HG03064 (cell line): ENCODE results near the gene HDAC11.

Source experiments
- ATAC-seq: cut with Tn5 transposase; IDR thresholded peaks from one replicate; pipeline ENCODE4 v1.9.1; 2021; ENCODE audit warnings: low read depth; ENCODE audit not compliant: unreplicated experiment

Gene HDAC11

GRCh38 chr3:13539671-13540070, 59.6 kb downstream of the HDAC11 start:
- no peak for ATAC-seq

DNA sequence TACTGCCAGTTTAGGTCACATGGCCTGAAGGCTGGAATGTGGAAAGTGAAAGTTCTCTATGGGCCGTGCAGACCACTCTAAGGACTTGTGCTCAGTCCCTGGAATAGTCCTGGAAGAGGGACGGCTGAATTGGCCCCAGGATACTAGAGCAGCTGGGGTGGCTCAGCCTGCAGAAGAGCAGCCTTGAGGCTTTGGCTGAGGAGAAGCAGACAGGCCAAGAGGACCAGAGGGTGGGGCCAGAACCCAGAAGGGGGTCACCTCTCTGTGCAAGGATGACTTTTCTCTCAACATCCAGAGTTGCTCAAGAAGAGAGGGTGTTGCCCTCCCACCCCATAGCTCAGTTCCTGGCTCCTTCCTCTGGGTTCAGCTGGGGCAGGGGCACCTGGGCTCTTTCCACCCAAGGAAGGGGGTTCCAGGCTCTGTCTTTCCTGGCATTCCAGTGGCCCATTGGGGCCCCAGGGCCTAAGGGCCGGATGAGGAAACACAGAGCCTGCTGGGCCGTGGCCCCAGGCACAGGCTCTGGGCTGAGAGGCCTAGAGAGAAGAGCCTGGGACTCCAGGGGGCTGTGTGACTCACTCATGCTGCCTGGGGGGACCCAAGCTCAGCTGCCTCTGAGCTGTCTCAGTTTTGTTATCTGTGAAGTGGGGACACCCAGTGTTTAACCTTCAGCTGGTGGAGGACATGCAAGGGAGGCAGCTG, 60.3 kb downstream of the HDAC11 start:
- ATAC-seq: no peak

- no peak for ATAC-seq
These were observed 61.6 kb downstream of the HDAC11 start for GRCh38 chr3:13541691-13542090.

- ATAC-seq: no peak
These were observed 62.0 kb downstream of the HDAC11 start for GRCh38 chr3:13542142-13542541.

GRCh38 chr3:13543253-13543652, 63.1 kb downstream of the HDAC11 start:
- ATAC-seq: no peak

DNA sequence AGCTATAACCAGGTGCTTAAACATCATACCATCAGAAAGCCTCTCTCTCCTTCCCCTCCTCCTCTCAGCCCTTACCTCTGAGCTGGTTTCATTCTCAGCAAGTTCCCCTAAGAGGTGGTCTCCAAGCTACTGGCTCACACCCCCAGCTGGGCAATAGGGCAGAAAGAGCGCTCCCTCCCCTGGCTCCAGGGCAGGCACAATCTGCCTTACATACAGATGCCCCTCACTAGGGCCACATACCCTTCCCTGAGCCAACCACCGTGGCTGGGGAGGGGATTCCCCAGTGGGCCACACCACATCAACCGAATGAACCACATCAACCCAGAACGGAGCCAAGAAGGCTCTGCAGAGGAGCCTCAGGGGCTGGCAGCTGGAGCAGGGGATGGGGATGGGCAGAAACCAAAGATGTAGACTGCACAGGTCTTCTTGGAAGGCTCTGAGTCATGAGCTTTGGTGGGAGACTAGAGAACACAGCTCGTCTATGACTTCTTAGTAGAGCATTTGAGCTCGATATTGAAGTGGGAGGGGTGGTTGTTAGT, 64.3 kb downstream of the HDAC11 start:
- ATAC-seq: no peak

GRCh38 chr3:13544951-13545651, 65.0 kb downstream of the HDAC11 start:
- ATAC-seq: no peak

DNA sequence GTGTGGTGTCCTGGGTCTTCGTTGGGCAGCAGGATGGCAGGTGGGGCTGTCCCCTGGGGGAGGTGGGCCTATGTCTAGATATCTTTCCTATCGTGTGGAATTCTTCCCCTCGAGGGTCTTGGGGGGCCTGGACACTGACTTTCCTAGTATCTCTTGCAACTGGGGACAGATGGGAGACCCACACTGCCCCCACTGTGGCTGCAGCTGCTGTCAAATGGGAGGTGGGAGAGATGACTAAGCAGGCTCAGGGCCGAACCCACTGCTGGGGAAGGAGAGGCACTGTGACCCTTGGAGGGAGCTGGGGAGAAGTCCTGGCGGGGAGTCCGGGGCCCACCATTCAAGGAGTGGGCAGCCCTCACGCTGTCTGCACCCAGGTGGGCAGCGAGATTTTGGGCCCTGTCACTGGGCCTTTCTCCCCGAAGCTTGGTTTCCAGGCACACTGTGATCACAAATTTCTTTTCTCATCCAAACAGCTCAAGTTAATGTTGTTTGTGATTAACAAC, 65.9 kb downstream of the HDAC11 start:
- ATAC-seq: no peak

GRCh38 chr3:13546667-13547171, 66.6 kb downstream of the HDAC11 start:
- no peak for ATAC-seq

GRCh38 chr3:13547591-13548371, 67.7 kb downstream of the HDAC11 start:
- ATAC-seq: no peak

- no peak for ATAC-seq
These were observed 68.9 kb downstream of the HDAC11 start, which contains the start of gene FBLN2 for GRCh38 chr3:13548696-13549622. FBLN2 (plus strand) TSS chr3:13549125; CDS start chr3:13570356, 21,231 bp downstream.

- ATAC-seq: no peak
These were observed 69.7 kb downstream of the HDAC11 start for GRCh38 chr3:13549623-13550422.

GRCh38 chr3:13550423-13550690, 70.3 kb downstream of the HDAC11 start:
- no peak for ATAC-seq

DNA sequence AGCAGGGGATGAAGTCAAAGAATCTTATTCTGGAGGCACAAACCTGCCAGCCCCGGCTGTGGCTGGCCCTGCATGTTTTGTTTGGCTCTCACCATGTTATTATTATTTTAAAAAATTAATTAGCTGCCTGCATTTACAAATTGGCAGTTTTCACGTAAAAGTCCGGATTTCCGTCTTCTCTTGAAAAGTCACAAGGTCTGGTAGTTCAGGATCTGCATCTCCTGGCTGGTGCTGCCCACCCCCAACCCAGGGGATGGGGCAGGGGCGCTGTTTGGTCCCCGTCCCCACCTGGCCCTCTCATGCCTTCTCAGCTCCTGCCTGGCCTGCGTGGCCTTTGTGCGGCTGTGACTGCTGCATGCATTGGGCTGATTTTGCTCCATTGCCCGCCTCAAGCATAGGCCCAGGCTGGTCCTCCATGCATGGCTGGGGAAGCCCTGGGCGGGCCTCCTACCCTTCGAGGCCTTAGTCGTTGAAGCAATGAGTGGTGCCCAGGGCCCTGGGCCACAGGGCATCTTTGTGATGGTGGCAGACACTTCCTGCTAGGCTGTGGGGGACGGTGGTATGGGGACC, 70.8 kb downstream of the HDAC11 start:
- no peak for ATAC-seq

DNA sequence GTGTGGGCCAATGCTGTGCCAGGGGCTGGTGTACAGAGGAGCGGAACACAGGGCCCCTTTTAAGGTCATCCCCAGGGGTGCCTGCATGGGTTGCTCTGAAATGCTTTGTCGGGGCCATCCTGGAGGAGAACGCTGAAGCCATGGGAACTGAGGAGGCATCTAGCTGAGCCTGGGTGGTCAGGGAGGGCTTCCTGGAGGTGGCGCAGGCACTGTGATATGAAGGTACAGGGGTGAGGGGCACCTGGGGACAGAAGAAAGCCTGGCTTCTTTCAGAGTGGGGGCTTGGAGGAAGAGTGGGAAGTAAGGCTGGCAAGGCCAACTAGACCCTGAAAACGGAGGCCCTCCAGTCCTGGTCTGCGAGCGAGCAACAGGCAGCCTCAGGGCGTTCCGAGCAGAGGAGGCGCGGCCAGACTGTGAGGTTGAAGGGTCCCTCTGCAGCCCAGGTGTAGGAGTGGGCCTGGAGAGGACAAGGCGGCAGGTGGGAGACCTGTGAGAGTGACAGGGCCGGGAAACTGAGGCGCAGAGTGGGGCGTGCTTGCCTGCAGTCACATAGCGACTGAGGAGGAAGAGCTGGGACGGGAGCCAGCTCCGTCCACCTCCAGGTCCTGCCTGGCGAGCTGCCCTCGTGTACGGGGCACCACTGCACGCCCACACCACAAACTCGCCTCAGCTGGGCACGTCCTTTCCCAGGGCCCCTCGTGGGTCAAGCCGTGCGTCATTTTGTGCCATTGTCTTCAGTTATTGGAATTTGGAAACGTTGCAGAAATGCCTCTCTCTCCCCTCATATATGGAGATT, 72.9 kb downstream of the HDAC11 start:
- no peak for ATAC-seq

DNA sequence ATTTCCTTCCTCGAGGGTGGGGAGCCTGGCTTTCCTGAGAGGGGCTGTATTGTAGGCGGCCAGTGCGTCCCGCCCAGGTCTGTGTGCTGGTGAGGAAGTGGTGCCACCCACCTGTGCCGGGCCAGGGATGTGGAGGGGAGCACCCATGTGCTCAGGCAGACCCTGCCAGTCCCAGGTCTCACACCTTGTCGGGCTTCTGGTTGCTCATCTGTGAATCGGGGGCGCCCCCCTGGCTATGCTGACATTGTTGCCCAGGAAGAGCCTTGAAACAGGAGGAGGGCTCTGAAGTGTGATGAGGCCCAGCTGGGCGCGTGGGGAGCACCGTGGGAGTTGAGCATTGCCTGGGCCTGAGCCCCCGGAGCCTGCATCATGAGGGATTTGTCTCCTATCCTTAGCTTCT, 73.6 kb downstream of the HDAC11 start:
- no peak for ATAC-seq

DNA sequence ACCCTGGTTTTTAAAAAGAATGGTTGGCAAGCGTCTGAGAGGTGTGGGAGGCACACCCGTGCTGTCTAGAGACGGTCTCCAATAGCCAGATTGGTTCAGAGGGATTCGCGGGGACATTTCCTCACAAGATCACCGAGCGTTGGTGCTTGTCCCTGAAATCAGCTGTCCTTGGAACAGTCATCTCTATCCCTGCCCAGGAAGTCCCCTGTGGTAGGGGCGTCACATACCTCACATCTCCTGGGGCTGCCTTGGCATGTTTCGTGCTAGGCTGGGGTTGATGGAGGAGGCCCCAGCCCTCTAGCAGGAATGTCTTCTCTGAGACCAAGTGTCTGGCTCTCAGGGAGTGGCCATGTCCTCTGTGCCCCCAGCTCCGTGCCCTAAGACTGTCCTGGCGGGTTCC, 75.6 kb downstream of the HDAC11 start:
- no peak for ATAC-seq
